ENCODE data around the gene RFX8.

RFX8 gene

DNA sequence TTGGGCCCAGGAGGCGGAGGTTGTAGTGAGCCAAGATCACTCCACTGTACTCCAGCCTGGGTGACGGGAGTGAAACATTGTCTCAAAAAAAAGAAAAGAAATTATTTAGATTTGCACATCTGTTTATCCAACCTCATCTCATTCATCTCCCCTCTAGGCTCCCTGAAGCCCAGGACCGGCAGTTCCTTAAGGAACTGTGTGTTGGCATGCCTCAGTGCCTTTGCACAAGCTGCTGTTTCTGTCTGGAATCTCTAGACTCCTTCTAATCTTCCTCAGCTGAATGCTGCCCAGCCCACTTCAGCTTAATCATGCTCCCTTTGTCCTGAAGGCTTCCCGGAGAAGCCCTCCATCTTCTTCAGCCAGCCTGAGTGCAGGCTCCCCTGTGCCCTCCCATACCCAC lies 10.9 kb upstream of the RFX8 start:
- no peak for DNase-seq

DNA sequence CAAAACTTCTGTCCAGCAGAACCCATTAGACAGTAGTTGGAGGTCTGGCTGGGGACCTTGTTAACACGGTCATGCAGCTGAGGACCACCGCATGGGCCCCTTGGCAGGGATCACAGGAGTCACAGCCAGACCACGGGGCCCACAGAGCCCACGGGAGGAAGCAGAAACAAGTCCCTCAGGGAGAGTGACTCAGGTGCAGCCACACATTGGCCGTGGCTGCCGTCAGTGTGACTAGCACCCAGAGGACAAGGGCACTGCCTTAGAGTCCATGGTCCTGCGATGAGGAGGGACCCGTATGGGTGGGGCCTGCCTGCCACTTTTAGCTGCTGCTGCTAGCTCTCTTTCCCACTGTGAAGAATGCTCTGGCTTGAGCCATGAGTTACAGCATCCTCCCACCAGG lies 5.9 kb upstream of the RFX8 start:
- no peak for DNase-seq

GRCh38 chr2:101479810-101480209 lies 4.9 kb upstream of the RFX8 start:
- no peak for DNase-seq

- peak; percentile 47 for DNase-seq
These were observed 4.4 kb upstream of the RFX8 start for GRCh38 chr2:101479328-101479727.

DNA sequence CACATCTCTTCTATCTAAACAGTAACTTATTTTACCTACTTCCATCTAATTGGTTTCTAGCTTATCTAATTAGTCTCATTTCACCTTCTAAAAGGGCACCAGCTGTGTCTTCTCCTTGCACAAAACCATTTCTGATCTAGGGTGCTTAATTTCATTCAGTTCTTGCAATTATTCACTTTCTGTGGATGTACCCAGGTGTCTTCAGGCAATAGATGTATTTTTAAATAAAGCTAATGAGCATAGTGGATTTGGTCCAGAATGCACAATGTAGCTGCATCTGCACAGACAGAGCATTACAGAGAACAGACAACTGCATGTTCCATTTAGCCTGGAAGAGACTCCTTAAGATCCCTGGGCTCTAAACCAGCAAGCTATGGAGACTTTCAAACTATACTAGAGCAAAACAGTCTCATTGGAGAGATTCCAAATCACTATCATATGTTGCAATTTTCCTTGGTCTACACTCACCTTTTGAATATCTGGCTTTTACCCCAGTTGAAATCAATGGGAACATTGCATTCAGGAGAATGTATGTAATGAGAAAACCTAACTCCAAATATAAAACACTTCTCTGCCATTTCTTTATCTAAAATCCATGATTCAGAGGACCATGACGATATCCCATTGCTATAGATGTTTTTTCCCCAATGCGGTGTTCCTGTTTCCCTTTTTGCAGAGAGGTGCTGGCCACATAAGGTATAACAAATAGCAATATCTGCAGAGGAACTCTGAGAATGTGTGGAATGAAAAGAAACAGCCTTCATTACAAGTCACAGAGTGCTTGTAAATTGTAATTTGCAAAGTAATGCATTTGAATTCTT lies 3.5 kb upstream of the RFX8 start:
- peak; percentile 36 for DNase-seq

DNA sequence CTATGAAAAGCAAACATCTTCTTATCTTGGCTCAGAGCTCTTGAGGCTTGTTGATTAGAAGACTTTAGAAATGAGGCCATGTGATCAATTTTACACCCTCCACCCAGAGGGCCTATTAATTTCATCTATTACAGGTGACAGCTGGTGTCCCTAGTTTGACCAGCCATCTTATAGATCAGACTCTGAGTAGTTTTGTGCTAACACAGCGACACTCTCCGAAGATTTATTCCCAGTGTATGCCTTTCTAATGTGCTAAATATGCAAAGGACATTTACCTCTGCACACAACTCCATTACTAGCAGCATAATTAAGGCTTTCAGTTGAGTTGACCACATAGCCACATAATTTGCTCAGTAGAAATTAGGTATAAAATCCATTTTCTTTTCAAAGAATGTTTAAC lies 2.6 kb upstream of the RFX8 start:
- DNase-seq, result peak; percentile 4

DNA sequence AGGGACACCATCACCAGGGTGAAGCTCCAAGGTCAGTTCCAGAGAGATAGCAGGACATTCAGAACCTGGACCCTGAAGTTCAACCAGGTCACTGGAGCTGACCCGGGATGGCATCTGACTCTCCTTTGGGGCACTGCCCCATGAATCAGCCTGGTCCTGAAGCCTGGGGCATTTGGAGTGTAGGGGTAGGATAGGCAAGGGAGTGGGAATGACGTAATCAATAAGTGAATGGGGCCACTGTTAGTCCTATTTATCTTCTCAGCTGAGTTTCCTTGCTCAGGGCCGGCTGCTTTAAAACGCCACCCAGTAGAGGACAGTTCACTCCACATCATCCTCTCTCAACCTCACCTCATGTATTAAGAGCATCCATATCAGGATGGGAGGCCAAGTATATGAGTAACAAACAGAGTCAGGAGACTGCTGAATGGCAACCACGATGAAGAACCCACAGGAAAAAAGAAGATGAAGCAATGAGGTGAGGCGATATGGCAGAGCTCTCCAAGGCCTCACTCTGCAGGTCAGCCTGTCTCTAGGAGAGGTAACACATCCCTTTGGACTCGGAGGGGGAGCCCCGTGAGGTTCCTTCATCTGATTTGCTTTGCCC lies 1.8 kb upstream of the RFX8 start:
- DNase-seq, result no peak

DNA sequence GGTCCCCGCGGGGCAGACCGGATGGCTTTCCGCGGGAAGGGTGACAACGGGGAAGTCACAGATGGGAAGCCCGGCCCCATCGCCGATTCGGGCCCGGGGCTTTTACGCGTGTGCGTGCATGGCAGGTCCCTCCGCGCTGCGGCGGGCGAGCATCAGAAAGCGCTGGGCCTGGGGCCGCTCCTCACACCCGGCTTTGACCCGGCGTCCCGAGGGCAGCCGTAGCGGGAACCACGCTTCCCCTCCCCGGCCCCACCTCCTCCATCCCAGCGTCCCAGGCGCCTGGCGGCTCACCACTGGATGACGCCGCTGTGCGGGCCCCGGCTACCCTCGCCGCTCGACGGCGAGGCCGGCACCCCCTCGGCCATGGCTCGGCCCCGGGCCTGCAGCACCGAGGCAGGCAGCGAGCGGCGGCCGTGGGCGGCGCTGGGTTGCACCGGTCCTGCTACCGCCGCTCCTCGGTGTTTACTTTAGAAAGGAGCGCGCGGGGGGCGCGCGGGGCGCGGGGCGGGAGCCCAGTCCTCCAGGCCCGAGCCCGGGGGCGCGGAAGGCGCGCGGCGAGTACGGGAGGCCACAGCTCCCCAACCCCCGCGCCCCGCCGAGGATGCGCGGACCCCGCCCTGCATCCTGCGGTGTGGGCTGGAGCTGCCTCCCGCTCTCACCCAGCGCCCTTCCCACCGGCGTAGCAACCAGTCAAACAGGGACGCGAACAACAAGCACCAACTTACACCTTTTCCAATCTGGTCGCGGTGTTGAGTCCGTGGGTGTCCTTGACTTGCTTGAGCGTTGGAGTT lies 806 bp downstream of the RFX8 start:
- peak; percentile 38 for DNase-seq

DNA sequence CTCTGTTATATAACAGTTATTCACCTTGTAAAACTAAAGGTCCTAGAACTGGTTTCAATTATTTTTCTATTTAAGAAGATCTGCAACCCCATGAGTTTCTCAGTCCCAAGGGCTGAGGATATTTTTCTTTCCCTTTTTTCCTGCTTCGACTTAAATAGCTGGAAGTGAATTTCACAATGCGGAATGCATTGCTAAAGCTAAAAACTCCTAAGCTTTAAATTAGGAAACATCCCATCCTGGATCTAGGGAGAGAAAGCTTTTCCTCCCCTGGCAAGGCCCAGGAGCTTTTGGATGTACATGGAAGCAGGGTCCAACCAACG lies 1.4 kb downstream of the RFX8 start:
- DNase-seq, result no peak

DNA sequence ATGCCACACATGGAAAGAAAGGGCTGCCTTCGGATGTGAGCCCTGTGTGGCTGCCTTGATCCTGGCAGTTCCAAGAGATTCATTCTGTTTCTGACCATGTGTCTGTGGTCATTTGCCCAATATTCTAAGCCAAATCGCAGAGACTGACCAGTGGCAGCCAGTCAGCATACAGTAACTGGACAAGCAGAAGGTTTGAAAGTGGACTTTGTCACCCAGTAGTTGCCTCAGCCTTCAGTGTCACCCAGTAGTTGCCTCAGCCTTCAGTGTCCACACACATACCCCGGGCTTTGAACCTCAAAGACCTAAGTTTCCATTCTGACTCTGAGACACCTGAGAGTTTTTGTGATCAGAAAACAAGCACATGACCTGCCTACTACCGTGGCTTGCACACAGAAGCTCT lies 5.0 kb downstream of the RFX8 start:
- DNase-seq, result no peak

DNA sequence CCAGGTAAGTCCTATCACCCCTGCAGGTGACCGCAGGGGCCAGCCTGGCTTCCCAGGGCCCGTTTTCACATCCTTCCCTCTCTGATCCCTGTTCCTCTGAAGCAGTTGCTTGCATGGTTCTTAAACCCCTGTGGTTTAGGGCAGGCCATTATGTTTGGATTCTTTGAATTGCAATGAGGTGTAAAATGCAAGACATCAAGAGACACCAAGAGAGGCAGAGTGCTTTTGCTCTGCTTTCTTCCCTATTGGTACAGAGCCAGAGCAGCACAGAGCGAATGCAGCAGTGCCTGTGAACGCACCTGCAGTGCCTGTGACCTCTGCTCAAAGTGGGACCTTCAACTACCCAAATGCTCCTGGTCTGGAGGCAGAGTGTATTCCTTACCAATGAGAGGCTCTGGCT lies 7.6 kb downstream of the RFX8 start:
- no peak for DNase-seq

DNA sequence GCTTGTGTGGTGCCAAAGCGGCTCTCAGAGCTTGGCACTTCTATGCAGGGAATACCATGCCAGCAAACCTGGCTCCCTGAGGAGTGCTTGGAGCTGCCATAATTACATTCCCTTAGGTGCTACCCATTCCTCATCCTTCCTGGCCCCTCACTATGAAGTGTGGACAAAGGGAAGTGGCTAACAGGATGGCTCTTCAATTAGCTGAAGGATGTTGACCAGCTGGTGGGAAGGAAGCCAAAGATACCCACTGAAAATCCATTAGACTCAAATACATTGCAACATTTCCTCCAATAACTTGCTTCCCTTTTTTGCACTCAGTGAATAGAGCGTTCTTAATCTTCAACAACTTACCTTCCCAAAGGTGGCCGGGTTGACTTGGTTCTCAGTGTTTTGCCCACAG lies 8.5 kb downstream of the RFX8 start:
- DNase-seq, result no peak

DNA sequence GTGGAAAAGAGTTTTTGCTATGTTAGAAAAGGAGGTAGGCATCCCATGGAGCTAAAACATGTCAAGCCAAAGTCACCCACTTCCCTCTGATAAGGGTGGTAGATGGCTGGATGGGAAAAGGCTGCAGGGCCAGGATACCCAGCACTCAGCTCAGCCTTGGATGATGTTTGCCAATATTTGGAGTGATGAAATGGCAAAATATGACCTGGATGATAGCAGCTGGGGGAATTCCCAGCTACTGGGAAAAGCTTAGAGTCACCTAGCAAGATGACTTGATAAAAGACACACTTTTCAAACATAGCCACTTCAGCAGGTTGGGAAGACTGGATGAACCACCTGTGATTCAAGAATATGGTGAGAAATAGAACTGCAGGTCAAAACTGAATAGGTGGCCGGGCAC lies 10.1 kb downstream of the RFX8 start:
- DNase-seq, result no peak

DNA sequence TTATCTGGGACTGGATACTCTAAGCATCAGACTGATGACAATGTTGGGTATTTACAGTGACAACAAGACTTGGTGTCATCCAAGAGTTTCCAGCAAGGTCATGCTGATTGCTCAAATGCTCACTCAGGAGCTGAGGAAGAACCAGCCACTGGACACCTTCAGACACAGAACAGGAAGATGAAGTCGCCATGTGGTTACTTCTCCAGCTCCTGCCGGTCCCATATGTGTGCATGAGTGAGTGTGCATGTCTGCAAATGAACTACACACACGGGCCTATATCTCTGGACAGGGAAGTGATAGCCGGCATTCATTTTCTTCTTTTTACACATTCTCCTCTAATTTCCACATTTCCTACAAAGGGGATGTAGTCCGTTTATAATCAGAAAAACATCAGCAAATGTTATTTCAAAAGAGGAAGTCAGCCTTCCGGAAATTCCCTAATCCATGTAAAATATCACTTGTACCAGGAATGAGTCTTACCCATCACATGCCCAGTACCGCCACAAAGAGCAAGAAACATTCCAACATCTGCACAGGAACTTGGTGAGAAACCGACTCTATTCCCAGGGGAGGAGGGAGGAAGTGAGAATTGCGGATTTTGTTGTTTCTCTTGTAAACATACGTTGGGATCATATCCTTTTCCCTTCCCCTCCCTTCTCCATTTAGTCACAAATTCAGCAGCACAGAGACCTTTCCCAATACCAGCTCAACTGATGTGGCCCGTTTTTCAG lies 10.8 kb downstream of the RFX8 start:
- no peak for DNase-seq

DNA sequence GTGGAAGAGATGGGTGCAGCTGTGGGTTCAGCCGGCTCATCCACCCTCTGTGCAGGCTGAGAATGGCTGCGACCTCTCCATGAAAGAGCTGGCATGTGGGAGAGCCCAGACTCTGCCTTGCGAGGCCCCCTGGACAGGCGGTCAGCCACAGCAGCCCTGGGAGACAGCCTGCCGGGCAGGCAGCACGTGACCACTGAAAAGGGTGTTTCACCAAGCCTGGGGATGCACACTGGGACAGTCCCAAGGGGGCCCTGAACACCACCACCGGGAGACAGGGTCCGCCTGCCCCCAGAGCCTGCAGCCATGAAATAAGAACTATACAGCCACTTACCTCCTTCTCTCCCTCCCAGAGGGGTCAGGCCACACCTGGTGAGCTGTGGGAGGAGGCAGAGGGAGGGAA lies 11.5 kb downstream of the RFX8 start:
- no peak for DNase-seq

DNA sequence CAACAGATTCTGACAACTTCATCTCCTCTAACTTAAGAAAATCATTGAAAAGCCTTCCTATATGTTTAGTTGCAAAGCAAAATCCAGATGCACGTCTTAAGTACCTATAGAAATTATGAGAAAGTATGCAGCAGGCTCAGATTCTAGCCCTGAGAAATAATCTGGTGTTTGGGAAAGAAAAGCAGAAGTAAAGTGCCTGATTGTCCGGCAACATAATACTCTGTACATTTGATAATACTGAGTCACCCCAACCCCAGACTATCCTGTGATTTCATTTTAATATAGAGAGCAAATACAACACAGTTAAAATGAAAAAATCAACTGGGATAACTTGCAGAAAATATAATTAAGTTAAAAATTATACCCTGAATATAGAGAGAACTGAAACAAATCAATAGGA lies 13.5 kb downstream of the RFX8 start:
- DNase-seq, result no peak

GRCh38 chr2:101454408-101454807 lies 20.5 kb downstream of the RFX8 start:
- peak; percentile 20 for DNase-seq

- DNase-seq, result no peak
These were observed 23.9 kb downstream of the RFX8 start for GRCh38 chr2:101450965-101451364.

- no peak for DNase-seq
These were observed 28.0 kb downstream of the RFX8 start for GRCh38 chr2:101446869-101447268.

- DNase-seq, result no peak
These were observed 32.2 kb downstream of the RFX8 start for GRCh38 chr2:101442667-101443061.

- no peak for DNase-seq
These were observed 32.8 kb downstream of the RFX8 start for GRCh38 chr2:101442042-101442666.

GRCh38 chr2:101440127-101440738 lies 34.7 kb downstream of the RFX8 start:
- DNase-seq, result peak; percentile 5

DNA sequence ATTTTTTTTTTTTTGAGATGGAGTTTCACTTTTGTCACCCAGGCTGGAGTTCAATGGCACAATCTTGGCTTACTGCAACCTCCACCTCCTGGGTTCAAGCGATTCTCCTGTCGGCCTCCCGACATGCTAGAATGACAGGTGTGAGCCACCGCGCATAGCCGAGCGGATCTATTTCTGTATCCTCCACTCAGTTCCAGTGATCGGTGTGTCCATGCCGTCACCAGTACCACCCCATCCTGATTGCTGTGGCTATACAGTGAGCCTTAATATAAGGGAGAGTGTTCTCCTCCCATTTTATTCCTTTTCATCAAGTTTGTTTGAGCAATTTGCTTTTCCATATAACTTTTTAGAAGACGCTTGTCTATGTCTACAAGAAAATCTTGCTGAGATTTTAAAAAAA lies 35.2 kb downstream of the RFX8 start:
- no peak for DNase-seq

All from NCI-H2171 treated with DMSO at 0.1 percent for 48 hours (cell line).